ENCODE data around the gene UGCG.
A peak's percentile ranks its signal among the peaks of the same experiment; 100 is the strongest.
"Not testable (repeated sequence)": the region's sequence is repeated elsewhere in the genome, so short reads cannot be mapped to it uniquely, and the experiment has no call there.

Gene UGCG

DNA sequence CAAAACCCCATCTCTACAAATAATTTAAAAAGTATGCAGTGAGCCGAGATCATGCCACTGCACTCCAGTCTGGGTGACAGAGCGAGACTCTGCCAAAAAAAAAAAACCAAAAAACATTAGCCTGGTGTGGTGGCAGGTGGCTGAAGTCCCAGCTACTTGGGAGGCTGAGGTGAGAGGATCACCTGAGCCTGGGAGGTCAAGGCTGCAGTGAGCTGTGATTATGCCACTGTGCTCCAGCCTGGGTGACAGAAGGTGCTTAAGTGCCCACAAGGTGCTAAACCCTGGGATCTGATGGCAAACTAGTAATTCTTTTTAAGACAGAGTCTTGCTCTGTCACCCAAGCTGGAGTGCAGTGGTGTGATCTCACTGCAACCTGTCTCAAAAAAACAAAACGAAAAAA is 5.7 kb upstream of the UGCG start:
- not testable (repeated sequence) for DNase-seq (ENCODE audit: low read depth, low spot score)

DNA sequence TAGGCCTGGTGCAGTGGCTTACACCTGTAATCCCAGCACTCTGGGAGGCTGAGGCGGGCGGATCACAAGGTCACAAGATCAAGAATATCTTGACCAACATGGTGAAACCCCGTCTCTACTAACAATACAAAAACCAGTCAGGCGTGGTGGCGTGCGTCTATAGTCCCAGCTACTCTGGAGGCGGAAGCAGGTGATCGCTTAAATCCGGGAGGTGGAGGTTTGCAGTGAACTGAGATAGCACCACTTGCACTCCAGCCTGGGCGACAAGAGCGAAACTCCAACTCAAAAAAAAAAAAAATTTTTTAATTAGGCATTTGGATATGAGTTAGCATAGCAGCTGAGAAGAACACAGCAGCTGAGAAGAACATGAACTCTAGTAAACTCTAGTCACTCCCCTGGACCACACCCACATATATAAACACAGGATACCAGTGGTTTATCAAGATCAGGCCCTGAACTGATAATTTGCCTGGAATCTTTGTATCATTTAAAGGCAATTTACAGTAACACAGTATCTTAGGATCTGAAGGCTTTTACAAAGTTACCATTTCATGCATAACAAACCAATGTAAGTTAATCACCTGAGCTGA is 4.6 kb upstream of the UGCG start:
- no peak for DNase-seq (ENCODE audit: low read depth, low spot score)

DNA sequence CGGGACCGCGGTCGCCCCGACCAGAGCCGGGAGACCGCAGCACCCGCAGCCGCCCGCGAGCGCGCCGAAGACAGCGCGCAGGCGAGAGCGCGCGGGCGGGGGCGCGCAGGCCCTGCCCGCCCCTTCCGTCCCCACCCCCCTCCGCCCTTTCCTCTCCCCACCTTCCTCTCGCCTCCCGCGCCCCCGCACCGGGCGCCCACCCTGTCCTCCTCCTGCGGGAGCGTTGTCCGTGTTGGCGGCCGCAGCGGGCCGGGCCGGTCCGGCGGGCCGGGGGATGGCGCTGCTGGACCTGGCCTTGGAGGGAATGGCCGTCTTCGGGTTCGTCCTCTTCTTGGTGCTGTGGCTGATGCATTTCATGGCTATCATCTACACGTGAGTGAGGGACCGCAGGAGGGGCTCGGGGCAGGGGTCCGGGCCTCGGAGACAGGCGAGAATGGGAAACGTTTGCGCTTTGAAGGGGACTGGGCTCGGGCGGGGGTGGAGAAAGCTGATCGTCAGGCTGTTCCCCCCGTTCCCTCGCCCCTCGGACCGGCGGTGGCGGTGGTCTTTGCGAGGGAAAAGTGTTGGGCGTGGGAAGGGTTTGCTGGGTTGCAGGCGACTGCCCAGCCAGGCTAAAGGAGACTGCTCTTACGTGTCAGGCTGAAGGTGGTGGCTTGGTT is 457 bp downstream of the UGCG start:
- peak; percentile 67 for DNase-seq (ENCODE audit: low read depth, low spot score)

DNA sequence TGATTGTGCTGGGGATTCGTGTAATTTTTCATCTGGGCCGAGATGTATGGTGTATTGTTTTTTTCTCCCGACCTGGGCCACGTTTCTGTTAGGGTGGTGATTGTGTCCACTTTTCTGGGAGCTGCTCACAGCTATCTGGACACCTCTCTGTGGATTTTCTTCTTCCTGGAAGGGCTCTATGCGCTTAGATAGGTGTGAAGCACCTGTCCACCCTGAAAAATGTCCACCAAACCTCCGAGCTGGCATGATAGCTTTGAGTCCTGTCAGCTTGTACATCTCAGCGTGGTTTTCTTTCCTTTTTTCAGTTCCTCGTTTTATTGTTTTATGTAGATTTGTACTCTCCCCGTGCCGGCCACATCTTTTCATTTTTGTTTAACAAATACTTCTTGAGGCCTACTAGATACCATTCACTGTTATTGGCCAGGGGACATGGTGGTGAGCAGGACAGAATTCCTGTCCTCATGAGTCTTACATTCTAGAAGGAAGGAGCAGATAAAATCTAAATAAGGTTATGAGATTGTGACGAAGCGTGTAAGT is 1.1 kb downstream of the UGCG start:
- DNase-seq (ENCODE audit: low read depth, low spot score), result no peak

DNA sequence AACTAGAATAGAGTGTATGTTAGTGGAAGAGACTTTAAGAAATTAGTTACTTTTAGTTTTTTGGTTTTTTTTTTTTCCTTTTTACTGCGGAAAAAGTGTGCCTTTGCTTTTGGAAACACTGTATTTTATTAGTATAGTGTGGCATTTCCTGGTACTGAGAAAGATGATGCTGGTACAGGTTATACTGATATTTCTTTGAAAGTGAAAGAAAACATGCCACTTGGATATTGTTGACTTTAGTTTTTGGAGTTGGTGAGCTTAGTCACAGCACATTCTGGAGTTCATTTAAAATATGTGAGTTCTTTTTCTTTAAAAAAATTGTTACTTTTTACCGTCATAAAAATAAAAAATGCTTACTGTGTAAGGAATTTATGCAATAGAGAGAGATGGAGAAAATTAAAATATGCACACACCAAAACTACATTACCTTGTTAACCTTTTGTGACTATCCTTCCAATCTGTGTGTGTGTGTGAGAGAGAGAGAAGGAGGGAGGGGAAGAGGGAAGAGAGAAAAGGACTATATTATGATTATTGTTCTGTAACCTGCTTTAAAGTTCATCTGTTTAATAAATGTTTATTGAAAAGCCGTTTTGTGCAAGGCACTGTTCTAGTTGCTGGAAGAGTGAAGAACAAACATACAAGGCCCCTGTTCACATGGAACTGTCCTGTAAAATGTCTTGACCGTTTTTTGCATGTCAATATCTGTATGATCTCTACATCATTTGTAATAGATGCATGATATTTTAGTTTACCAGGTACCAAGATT is 1.9 kb downstream of the UGCG start:
- DNase-seq (ENCODE audit: low read depth, low spot score), result no peak

DNA sequence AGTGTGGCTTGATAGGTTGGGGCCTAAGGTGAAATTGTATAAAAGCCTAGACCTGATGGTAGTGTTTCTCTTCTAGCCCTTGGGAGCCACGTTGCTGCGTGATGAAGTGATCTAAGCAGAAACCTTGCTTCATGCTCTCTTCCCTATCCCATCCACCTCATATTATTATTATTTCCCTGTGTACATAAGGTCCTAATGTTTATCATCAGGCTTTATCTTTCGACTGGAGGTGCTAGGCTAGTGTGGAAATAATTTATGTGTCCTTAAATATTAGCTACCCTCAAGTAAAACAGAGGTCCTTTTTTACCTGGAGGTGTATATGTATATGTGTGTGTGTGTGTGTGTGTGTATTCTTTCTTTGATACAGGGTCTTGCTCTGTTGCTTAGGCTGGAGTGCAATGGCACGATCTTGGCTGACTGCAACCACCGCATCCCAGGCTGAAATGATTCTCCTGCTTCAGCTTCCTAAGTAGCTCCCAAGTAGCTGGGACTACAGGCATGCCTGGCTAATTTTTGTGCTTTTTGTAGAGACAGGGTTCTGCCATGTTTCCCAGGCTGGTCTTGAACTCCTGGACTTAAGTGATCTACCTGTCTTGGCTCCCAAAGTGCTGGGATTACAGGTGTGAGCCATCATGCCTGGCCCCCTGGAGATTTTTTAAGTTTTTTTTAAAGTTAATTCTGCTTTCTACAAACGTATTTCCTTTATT is 3.7 kb downstream of the UGCG start:
- DNase-seq (ENCODE audit: low read depth, low spot score), result no peak

DNA sequence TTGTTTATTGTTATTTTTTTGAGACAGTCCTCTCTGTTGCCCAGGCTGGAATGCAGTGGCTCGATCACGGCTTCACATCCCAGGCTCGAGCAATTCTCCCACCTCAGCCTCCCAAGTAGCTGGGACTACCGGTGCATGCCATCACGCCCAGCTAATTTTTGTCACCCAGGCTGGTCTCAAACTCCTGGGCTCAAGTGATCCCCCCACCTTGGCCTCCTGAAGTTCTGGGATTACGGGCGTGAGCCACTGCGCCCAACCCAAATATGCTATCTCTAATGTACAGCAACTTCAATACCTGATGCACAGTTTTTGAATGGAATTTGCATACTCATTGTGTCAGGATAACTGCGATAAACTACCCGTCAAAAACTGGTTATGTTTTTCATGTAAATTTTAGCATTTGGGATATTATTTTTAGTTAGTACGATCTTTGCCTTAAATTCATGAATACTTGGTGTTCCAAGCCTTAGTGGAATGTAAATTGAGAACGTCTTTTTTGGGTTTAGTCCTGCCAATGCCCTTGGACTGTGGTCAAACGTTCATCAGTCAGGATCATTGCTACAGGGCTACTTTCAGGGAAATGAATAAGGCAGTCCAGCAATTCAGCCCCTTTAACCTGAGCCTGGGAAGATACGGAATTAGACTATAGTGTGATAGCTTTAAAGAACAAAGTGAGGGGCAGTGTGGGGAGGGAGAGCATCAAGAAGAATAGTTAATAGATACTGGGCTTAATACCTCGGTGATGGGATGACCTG is 4.4 kb downstream of the UGCG start:
- DNase-seq (ENCODE audit: low read depth, low spot score), result no peak

DNA sequence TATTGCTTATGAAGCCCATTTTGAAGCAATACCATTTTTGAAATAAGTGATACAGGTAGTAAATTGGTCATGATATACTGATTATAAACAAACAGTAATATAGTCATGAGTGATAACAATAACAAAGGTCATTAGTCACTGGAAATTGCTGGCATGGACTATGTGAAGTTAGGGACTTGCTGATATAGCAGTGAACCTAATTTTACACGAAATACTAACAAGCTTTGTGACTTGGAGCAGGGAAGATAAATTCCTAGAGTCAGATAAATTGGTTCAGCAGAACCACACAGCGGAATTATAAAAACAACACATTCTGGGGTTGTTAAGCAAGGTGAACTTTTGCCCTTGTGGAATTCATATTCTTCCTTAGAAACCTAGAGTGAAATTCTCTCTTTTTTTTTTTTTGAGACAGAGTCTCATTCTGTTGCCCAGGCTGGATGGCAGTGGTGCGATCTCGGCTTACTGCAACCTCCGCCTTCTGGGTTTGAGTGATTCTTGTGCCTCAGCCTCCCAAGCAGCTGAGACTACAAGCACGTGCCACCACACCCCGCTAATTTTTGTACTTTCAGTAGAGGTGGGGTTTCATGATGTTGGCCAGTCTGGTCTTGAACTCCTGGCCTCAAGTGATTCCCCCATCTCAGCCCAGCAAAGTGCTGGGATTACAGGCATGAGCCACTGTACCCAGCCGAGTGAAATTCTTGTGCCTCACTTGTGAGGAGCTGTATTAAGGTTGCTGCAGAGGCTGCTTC is 6.0 kb downstream of the UGCG start:
- no peak for DNase-seq (ENCODE audit: low read depth, low spot score)

DNA sequence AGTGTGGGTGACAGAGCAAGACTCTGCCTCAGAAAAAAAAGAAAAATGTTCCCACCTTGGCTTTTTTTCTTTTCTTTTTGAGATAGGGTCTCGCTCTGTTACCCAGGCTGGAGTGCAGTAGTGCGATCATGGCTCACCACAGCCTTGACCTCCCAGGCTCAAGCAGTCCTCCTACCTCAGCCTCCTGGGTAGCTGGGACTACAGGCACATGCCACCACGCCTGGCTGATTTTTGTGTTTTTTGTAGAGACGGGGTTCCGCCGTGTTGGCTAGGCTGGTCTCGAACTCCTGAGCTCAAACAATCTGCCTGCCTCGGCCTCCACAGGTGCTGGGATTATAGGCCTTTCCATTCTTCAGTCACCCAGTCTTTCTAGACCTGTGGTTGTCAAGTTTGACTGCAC is 6.9 kb downstream of the UGCG start:
- DNase-seq (ENCODE audit: low read depth, low spot score), result not testable (repeated sequence)

DNA sequence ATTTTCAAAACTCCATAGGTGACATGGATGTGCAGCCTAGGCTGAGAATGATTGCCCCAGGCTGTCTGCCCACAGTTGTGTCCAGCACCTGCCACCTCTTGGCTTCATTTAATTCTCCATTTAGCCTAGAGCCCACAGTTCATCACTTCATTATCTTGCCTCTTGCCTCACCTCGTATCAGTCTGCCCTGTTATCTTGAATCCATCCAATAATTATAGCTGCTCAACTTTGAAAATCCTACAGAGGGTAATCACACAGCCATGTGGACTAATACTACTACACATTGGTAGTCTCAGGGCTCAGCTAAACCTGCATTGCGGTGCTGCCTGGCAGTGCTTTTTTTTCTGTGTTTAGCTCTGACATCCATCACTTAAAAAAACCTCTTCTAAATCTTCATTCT is 7.4 kb downstream of the UGCG start:
- DNase-seq (ENCODE audit: low read depth, low spot score), result no peak

DNA sequence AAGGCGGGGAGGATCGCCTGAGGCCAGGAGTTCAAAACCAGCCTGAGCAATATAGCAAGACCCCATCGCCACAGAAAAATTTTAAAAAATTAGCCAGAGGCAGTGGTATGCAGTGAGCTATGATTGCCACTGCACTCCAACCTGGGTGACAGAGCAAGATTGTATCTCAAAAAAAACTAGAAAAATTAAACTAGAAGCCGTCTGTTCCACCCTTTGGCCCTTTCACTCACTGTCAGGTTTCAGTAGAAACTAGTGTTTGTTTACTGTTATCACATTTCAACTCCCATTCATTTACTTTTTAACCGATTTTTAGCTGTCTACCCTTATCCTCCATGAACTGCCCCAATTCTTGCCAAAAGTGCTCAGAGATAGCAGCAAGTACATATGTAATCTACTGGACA is 8.3 kb downstream of the UGCG start:
- no peak for DNase-seq (ENCODE audit: low read depth, low spot score)

DNA sequence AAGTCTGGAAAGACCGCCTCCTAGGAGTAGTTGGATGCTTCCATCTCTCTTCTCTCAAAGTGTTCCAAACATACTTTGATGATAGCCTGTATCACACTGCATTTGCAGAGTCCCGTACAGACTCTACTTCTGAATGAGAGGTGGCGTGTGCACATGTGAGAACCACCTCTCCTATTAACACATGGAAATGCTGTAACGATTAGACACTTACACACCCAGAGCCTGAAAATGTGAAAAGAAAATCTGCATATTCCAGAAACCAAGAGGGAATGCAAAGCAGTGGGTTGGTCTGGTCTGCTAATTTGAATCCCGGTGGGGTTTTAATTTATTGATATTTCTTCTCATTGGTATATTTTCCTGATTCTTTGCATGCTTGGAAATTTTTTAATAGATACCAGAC is 10.5 kb downstream of the UGCG start:
- no peak for DNase-seq (ENCODE audit: low read depth, low spot score)

DNA sequence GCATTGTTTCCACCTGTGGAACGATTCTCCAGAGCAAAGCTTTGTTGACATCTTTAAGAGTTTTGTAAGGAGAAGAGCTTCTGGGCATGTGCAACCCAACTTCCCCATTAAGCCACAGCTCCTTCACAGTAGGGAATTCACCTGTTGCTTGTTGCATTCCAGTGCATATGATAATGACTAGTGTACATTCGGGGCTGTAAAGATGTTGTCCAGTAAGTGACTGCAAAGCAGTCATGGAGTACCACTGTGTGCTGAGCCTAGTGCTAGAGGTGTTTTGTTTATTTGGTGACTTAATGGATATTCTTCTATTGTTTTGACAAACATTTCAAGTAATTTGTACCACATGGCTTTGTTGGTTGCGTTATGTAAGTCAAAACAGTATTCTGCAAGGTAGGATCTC is 12.8 kb downstream of the UGCG start:
- no peak for DNase-seq (ENCODE audit: low read depth, low spot score)

DNA sequence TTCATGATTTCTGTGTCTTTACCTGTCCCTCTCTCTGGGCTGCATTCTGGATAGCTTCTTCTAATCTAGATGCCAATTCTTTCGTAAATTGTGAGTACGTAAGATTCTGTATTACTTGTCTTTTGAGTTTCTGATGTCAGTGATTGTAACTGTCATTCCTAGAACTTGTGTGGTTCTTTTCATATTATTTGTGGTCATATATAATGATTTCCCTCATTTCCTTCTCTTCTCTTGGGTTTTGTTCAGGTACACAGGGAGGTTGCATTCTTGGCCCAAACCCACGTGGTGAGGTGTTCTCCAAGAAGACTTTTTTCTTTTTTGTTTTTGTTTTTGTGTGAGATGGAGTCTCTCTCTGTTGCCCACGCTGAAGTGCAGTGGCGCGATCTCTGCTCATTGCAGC is 13.8 kb downstream of the UGCG start:
- no peak for DNase-seq (ENCODE audit: low read depth, low spot score)

DNA sequence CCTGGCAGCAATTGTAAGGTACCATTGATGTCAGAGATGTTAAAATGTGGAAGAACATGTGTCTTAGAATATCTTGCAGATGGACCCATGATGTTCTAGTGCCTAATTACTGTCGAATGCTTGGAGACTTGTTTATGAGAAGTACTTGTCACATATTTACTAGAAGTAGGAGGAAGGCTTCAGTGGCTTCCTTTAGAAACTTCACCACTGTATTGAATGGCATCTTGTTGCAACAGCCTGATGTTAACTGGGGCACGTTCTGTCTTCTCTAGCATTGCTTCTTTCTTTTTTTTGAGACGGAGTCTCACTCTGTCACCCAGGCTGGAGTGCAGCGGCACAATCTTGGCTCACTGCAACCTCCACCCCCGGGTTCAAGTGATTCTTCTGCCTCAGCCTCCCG is 16.5 kb downstream of the UGCG start:
- DNase-seq (ENCODE audit: low read depth, low spot score), result no peak

DNA sequence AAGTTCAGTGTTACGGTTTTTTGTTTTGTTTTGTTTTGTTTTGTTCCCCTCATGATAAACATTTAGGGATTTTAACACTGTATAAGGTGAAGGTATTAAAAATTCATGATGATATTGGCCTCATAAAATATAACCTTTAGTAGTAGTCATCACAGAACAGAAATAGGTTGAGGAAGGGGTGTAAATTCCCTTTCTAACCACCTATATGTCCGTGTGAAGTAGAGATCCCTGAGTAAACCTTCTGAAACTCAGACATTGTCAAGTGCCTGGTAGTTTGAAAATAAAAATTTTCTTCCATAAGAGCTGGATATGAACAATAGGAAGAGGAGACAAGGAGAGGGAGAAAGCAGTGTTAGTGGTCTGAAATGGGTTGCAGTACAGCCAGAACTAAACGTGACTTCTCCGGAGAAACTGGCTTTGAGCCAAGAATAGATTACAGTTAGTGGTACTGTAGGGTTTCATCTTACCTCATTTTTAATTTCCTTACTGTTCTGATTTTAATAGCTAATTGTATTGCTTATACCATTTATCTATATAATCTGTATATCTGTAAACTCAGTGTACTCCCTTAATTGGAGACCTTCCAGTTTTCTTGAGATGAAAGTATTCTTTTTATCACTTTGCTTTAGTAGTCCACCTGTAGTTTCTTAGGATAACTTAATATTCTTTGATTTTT is 18.3 kb downstream of the UGCG start:
- no peak for DNase-seq (ENCODE audit: low read depth, low spot score)

DNA sequence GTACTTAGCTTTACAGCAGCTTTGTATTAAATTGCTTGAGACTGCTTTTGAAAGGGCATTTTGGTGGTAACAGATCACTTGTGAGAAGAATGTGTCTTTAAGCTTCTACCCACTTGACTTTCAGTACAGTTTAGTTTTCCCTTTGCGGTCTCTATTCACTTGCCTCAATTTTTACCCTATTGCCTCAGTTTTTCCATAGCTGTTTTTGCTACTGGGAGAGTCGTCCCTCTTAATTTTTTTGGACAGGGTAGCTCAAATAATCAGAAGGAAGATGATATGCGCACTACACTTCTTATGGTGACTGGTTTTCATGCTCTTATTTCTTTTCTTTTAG is 18.8 kb downstream of the UGCG start:
- DNase-seq (ENCODE audit: low read depth, low spot score), result no peak

DNA sequence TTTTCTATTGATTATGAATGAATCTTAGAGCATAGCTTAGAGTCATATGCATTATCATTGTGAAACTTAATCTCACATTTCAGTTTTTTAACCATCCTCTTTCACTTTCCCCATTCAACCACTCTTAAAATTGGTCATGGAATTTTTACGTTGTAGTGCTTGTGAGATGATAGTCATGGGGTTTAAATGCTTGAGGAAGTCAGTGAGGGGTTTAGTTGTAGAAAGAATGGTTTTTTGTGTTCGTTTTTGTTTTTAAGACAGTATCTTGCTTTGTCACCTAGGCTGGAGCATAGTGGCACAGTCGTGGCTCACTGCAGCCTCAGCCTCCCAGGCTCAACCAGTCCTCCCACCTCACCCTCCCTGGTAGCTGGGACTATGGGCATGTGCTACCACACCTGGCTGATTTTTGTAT is 19.6 kb downstream of the UGCG start:
- DNase-seq (ENCODE audit: low read depth, low spot score), result no peak

DNA sequence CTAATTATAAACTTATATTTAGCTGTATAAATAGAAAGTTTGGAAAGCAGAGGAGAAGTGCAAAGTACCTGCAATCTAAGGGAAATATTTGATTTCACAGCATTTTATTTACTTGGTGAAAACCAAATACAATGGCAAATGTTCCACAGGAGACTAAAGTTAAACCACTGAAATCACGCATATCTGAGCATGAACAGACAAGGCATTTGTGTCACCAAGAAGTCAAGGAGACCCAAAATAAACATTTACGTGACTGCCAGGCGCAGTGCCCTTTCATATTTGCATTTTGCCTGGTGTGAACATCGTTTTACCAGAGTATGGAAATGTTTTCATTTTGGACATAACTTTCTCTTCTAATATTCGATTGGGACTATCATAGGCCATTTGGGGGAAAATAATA is 20.6 kb downstream of the UGCG start:
- DNase-seq (ENCODE audit: low read depth, low spot score), result no peak

DNA sequence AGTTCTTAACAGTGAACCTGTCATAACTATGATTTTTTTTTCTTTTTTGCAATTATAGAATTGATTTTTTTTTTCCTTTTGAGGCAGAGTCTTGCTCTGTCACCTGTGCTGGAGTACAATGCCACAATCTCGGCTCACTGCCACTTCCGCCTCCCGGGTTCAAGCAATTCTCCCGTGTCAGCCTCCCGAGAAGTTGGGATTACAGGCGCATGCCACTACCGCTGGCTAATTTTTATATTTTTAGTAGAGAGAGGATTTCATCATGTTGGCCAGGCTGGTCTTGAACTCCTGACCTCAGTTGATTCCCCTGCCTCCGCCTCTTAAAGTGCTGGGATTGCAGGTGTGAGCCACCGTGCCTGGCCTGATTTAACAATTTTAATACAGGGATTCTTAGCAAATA is 21.4 kb downstream of the UGCG start:
- DNase-seq (ENCODE audit: low read depth, low spot score), result no peak
